CD4-positive, alpha-beta T cell treated with Interleukin-15 for 4 hours (primary cell): ENCODE measurements around the gene AGMO.
"Not testable (repeated sequence)": the region's sequence is repeated elsewhere in the genome, so short reads cannot be mapped to it uniquely, and the experiment has no call there.

Source experiments
- DNase-seq: peaks from one replicate; pipeline ENCODE4 v3.0.0-alpha.2; 2020; ENCODE audit warnings: low spot score

AGMO gene

DNA sequence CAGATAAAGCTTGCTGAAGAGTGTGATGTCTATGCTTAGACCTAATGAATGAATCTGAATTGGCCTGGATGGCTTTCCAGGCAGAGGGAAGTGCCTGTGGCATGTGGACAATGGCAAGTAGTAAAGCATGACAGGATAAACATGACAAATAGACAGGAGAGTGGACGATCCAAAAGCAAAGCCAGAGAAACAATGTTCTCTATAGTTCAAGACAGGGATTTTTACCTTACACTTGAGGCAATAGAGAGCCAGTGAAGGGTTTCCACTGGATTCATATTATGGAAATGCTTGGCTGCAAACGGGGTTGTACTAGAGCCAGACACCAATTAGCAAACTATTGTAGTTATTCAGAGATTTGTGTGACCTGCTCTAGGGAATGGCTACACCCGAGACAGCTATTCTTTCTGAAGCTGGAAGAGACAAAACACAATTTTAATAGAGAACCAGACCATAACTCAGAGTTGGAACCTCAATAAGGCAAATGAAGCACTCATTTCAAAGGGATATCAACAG, 2.3 kb downstream of the AGMO start:
- DNase-seq: no peak

DNA sequence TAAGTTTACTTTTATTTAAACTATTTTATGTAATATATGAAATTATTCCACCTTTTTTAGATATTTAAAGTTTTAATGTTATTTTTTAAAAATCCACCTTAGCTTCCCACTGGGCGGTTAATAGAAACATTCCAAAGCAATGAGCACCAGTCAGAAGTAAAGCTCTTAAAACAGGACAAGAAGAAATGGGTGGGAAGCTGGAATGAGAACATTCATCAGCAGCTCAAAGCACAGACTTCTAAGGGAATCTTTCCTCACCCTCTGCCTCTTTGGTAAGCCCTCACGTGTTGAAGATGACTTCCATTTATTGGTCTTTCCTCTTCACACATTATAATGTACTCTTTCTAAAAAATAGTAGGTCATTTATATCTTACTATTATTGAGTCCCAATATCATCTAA, 3.1 kb downstream of the AGMO start:
- DNase-seq: no peak

DNA sequence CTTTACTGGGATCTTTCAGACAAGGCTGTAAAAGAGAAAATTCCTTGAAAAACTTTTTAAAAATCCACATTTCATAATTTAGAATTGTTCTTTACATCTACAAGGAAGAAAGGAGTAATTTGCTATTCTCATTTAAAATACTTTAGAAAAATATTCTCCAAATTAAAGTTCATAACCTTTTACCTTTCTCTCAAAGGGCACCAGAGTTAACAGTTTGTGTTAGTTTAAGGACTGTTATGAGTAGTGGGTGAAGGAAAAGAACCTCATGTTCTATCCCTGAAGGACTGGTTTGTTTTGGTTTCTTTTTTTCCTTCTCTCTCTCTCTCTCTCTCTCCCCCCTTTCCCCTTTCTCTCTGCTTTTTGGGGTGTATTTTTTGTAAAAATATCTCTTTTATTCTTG, 4.1 kb downstream of the AGMO start:
- DNase-seq: no peak

DNA sequence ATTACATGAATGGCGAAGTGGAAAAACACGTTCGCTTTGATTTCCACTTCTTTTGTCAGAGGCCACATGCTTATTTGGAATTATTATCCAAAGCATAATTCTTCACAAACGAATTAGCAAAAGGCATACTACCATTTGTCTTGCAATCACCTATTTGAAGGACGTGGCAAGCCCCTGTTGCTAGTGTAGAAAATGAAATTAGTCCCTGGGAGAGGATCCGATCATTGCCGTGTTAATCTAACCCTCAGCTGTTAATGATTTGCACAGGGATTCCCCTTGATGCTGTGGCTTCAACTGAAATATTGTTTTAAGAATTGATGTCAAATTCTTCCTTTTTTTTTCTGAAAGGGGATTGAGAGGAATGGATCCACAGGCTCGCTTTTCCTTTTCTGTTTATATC, 4.6 kb downstream of the AGMO start:
- DNase-seq: no peak

DNA sequence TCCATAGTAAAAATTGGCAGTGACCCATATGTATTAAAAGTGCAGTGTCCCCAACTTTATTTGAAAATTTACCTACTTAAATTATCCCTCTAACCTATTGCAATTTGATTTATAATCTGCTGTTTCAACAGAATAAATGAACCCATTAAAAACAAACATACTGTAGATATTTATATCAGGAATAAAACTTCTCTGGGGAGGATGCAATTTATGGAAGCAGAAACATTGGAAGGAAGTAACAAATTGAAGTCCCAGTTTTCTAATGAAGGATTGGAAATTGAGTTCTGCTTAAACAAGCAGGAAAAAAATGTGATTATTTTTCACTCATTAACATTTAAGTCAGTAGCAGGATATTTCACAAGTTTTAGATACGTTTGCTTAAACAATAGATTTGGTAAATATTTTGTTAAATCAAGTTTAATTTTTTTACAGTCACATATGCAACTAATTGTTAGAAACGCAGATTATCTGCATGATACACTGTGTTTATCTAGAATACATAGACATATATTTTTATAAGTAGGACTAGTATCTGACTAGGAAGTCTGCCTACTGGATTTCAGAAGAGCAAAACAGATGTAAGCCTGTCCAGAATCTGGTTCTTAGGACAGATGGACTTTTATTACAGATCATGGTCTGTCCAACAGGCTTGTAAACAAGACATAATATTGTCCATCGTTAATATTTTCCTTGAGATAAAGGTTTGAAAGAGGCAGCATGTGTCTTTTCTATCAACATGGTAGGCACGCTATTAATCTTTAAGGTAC, 5.3 kb downstream of the AGMO start:
- DNase-seq: no peak

DNA sequence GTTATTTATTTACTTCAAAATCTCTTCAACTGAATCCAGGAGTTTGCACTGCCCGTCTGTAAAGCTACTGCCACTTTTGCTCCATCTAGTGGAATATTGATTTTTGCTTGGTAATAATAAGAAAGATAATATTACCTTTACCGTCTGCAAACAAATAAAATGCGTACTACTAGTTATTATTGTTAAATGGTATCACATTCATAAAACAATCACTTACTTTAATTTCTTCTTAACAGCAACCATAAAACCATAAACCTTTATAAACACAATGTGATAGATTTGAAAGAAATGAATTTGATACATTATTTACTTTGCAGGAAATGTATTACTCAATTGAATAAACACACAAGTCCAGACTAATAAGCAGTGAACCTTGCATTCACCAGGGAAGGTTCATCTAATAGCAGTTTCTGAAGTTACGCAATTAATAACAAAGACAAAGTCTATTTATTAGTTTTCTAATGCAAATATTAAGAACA, 6.4 kb downstream of the AGMO start:
- no peak for DNase-seq

- no peak for DNase-seq
Observed at GRCh38 chr7:15554744-15555143, 7.1 kb downstream of the AGMO start.

- DNase-seq: no peak
Observed at GRCh38 chr7:15554081-15554480, 7.7 kb downstream of the AGMO start.

DNA sequence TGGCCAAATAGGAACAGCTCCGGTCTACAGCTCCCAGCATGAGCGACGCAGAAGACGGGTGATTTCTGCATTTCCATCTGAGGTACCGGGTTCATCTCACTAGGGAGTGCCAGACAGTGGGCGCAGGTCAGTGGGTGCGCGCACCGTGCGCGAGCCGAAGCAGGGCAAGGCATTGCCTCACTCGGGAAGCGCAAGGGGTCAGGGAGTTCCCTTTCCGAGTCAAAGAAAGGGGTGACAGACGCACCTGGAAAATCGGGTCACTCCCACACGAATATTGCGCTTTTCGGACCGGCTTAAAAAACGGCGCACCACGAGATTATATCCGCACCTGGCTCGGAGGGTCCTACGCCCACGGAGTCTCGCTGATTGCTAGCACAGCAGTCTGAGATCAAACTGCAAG, 14.5 kb downstream of the AGMO start:
- DNase-seq: not testable (repeated sequence)

DNA sequence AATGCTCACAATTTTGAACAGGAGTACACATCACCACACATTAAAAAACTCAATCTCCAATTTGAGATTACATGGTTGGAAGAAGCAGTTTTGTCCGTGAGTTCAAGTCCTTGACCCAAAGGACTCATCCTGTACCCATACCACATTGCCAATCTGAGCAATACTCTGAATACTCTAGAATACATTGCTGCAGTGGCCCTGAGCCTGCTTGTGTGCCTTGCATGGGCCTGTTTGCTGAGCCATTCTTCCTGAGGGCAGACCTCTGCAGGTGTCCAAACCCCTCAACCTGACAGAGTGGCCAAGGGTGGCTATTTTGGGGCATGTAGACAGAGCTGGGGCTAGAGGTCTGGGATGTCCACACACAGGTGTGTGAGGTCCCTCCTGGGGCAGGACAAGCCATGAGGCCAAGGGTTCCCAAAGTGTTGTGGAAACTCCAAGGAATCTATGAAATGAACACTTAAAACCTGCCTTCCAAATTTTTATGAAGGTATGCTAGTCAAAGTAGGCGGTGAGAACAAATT, 15.5 kb downstream of the AGMO start:
- no peak for DNase-seq

DNA sequence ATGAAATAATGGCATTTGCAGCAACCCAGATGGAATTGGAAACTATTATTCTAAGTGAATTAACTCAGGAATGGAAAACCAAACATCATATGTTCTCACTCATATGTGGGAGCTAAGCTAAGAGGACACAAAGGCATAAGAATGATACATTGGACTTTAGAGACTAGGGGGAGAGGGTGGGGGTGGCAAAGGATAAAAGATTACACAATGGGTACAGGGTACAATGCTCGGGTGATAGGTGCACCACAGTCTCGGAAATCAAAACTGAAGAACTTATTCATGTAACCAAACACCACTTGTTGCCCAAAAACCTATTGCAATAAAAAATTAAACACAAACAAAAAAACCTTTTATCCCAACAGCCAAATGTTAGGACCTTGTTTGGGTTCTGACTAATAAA, 17.8 kb downstream of the AGMO start:
- DNase-seq: no peak

DNA sequence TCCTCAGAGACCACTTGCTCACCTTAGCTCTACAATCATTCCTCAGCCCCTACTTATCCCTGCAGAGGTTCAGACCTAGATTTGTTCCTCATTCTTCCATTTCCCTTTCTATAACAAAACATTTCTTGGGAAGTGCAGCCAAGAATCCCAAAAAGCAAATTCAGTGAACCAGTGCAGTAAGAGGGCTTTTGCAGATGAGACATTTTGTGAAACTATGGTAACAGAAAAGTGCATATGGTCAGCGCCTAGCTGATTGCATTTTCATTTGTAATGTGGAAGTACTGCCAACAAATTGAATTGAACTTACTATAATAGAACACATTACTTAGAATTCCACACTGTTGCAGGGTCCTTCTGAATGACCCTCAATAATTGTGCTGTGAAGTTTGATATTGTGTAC, 18.6 kb downstream of the AGMO start:
- no peak for DNase-seq

DNA sequence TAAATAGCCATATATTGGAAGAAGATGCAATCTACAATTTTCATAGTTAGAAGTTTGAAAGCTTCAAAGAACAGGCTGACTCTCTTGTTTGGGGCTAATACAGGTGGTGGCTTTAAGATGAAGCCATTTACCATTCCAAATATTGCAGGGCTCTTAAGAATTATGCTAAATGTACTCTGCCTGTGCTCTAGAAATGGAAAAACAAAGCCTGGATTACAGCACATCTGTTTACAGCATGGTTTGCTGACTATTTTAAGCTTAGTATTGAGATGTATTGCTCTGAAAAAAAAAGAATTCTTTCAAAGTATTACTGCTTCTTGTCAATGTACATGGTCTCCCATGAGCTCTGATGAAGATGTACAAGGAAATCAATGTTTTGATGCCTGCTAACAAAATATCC, 34.2 kb downstream of the AGMO start:
- DNase-seq: no peak

DNA sequence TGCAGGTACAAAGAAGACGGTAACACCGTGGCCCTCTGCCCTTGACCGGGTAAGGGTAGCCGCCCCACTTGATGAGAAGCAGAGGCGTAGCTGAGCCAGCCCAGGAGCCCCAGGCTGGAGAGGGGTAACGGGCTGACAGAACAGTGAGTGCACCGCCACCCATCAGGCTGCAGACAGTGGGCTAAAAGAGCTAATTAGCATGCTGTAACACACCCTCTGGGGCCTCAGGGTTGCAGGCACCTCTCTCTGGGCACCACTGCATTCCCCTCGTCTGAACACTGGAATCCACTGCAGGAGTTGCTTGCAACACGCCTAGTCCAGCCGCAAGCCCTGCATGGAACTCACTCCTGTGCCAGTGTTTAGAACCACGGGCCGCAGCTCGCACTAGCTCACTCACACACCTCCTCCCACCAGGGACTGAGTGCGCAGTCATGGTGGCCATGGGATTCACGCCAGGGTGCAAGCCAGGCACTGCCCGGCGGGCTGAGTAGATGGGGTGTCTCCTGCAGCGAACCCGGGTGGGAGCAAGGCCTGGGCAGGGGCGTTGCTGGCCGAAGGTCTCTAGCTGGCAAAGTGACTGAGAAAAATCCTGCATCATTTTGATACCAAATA, 36.1 kb downstream of the AGMO start:
- no peak for DNase-seq

- DNase-seq: no peak
Observed at GRCh38 chr7:15524077-15524476, 37.7 kb downstream of the AGMO start.

DNA sequence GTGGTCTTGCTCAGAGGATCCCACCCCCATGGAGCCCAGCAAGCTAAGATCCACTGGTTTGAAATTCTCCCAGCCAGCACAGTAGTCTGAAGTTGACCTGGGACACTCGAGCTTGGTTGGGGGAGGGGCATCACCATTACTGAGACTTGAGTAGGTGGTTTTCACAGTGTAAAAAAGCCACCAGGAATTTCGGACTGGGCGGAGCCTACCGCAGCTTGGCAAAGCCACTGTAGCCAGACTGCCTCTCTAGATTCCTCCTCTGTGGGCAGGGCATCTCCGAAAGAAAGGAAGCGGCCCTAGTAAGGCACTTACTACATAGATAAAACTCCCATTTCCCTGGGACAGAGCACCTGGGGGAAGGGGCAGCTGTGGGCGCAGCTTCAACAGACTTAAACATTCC, 44.0 kb downstream of the AGMO start:
- not testable (repeated sequence) for DNase-seq

GRCh38 chr7:15515252-15515651, 46.6 kb downstream of the AGMO start:
- no peak for DNase-seq

GRCh38 chr7:15508258-15508657, 53.6 kb downstream of the AGMO start:
- DNase-seq: no peak

- no peak for DNase-seq
Observed at GRCh38 chr7:15507708-15508107, 54.1 kb downstream of the AGMO start.

DNA sequence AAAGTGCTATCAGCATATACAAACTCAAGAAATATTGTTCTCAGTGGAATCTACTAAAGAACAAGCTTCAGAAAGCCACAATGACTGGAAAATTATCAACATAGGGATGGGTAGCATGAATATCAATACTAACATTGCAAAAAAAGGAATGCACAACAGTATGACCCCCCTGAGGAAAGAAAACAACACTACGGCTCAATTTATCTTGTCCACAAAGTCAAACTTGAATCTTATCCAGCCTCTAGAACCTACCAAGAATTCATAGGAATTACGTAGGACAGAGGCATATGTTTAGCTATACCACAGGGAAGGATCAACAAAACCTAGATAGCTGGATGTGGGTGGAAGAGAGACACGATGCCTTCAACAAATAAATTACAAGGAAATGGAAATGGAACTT, 54.6 kb downstream of the AGMO start:
- DNase-seq: no peak

- no peak for DNase-seq
Observed at GRCh38 chr7:15505761-15506160, 56.1 kb downstream of the AGMO start.

DNA sequence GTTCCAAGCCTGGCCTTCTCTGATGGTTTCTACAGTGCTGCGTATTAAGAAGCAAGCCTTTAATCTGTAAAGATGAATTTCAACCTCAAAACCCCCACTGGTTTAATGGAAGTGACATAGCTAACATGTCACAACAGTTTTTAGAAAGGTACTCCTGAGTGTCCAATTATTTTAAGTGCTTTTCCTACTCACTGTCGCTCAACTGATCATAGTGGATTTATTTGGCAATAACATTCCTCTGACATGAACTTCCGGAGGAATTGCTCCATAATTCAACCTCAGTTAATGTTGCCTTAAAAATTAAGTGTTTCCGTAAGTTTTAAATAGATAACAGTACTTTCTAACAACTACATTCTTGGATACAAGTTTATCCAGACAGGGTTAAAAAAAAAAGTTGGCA, 57.5 kb downstream of the AGMO start:
- DNase-seq: no peak

DNA sequence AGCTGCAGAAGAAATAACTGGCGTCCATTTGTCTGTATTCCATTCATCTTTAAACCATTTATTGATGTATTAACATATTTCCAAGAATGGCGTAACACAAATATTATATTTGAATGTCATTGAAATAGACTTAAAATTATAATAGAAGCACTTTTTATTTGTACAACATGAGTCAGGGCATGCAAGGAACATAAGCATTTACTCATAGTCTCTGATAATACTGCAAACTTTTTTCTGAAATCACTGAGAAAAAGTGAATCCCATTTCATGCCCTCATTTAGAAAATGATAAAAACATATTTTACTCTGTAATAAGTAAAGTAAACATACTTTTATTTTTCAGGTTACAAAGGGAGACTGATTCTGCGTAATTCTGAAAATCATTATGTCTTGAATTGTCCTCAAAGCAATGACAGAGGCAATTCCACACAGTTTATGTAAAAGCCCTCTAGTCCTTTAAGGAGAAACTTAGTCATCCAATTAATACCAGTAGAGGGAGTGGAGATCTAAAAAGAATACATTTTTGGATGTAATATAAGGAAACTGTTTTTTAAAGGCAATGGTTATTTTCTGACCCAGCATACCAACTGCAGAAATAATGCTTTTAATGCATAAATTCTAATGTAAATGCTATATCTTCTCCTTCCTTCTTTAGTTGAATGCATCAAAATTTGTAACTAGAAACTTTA, 58.1 kb downstream of the AGMO start:
- DNase-seq: no peak
